A549 (cell line): ENCODE data around the gene XRCC3. TPM values are rescaled to one million over a fixed set of nuclear protein-coding genes. Genes with fewer than 3 reads are reported as not detected.

Experiments used
- ATAC-seq, 2 experiments: fragments of 200-7000 bp in 1 of 2; fragments of >200 bp in 1 of 2; cut with Nextera tagmentation in 1 of 2; cut with Tn5 transposase in 1 of 2; 3 replicates each; pipeline versions ENCODE4 v1.8.0 to v1.9.1; 2018 to 2020; ENCODE audit warnings: mild to moderate bottlenecking in 1 of 2, moderate library complexity in 1 of 2
- CTCF ChIA-PET: fragments of 300-600 bp; sonication (Branson Sonifier 250); formaldehyde crosslinking; extraction: SDS; loops from one replicate; lab custom pipeline; 2021; ENCODE audit warnings: antibody characterized with exemption, inconsistent platforms; lab: Yijun Ruan, JAX
- POLR2A ChIA-PET: fragments of 350-600 bp; formaldehyde crosslinking; extraction: SDS; loops from one replicate; lab custom pipeline; 2021; ENCODE audit warnings: antibody characterized with exemption, inconsistent platforms; lab: Yijun Ruan, JAX
- DNase-seq, 2 experiments: peaks; one replicate each; pipeline versions ENCODE4 v3.0.0 to v3.0.0-alpha.2; 2011 to 2016; ENCODE audit warnings: low read depth in 1 of 2, low spot score in 1 of 2
- FAIRE-seq: peaks from 2 replicates; lab custom pipeline; 2011; peaks lifted over from hg19 to GRCh38; lab: Jason Lieb, UNC
- H3K27ac ChIP-seq, 2 experiments: fragments of >200 bp; sonication (Bioruptor Twin); formaldehyde crosslinking; 3 replicates each; pipeline ENCODE4 v1.5.1; 2016 to 2017
- H3K4me1 ChIP-seq: fragments of >200 bp; sonication (Bioruptor Twin); formaldehyde crosslinking; 3 replicates; pipeline ENCODE4 v1.6.1; 2016
- H3K4me2 ChIP-seq: fragments of >200 bp; sonication (Bioruptor Twin); formaldehyde crosslinking; 3 replicates; pipeline ENCODE4 v1.6.1; 2016
- H3K4me3 ChIP-seq: fragments of >200 bp; sonication (Bioruptor Twin); formaldehyde crosslinking; 3 replicates; pipeline ENCODE4 v1.5.1; 2016
- H3K9me3 ChIP-seq: fragments of >200 bp; sonication (Bioruptor Twin); formaldehyde crosslinking; 3 replicates; pipeline ENCODE4 v1.6.1; 2016
- ATOH8 ChIP-seq: fragments of 250-450 bp; sonication (Bioruptor Pico); IDR thresholded peaks from 2 replicates; pipeline ENCODE4 v1.5.0; 2020; ENCODE audit warnings: low read depth, mild to moderate bottlenecking, moderate library complexity
- BCL3 ChIP-seq: fragments of >200 bp; sonication (Bioruptor Twin); formaldehyde crosslinking; IDR thresholded peaks from 3 replicates; pipeline ENCODE4 v1.6.1; 2016
- CBX8 ChIP-seq: fragments of 200-600 bp; sonication (generic); IDR thresholded peaks from 2 replicates; pipeline ENCODE4 v1.6.1; 2016
- CEBPB ChIP-seq, 2 experiments: fragments of >200 bp in 1 of 2; sonication (Bioruptor Twin) in 1 of 2; formaldehyde crosslinking in 1 of 2; IDR thresholded peaks; 2 replicates each; pipeline ENCODE4 v1.6.1; 2012 to 2016
- EHF ChIP-seq: fragments of 250-450 bp; sonication (Bioruptor Pico); IDR thresholded peaks from 2 replicates; pipeline ENCODE4 v1.5.0; 2020; ENCODE audit warnings: mild to moderate bottlenecking
- EHMT2 ChIP-seq: fragments of 200-600 bp; sonication (generic); IDR thresholded peaks from 2 replicates; pipeline ENCODE4 v1.6.1; 2016; ENCODE audit warnings: antibody characterized with exemption, low read depth, mild to moderate bottlenecking, moderate library complexity
- EP300 ChIP-seq, 2 experiments: fragments of >200 bp; sonication (Bioruptor Twin); formaldehyde crosslinking; IDR thresholded peaks; 2 replicates in 1 of 2; 3 replicates in 1 of 2; pipeline ENCODE4 v1.6.1; 2016 to 2017
- FOXS1 ChIP-seq: fragments of 250-450 bp; sonication (Bioruptor Pico); IDR thresholded peaks from 2 replicates; pipeline ENCODE4 v1.5.0; 2020; ENCODE audit warnings: mild to moderate bottlenecking, moderate library complexity
- HDAC2 ChIP-seq: fragments of 200-600 bp; sonication (generic); IDR thresholded peaks from 2 replicates; pipeline ENCODE4 v1.6.1; 2016
- HMGXB4 ChIP-seq: fragments of 250-450 bp; sonication (Bioruptor Pico); IDR thresholded peaks from 2 replicates; pipeline ENCODE4 v1.5.0; 2021; ENCODE audit warnings: mild to moderate bottlenecking, moderate library complexity, borderline replicate concordance
- HOXB13 ChIP-seq: fragments of 250-450 bp; sonication (Bioruptor Pico); IDR thresholded peaks from 2 replicates; pipeline ENCODE4 v1.5.0; 2020; ENCODE audit warnings: low read depth, mild to moderate bottlenecking, moderate library complexity
- JUN ChIP-seq, 2 experiments: fragments of >200 bp; sonication (Bioruptor Twin); formaldehyde crosslinking; IDR thresholded peaks; 2 replicates in 1 of 2; 3 replicates in 1 of 2; pipeline ENCODE4 v1.6.1; 2016 to 2017
- MAFK ChIP-seq: fragments of 450-650 bp; IDR thresholded peaks from 2 replicates; pipeline ENCODE4 v1.6.1; 2014; ENCODE audit not compliant: partially characterized antibody
- NFE2L2 ChIP-seq: fragments of 150-350 bp; conservative IDR thresholded peaks from 2 replicates; pipeline ENCODE4 v1.6.1; 2014; ENCODE audit warnings: low read length
- POLR2A ChIP-seq: IDR thresholded peaks from 2 replicates; pipeline ENCODE4 v1.6.1; 2012; ENCODE audit warnings: mild to moderate bottlenecking, low read length
- RAD21 ChIP-seq, 2 experiments: fragments of >200 bp in 1 of 2; sonication (Bioruptor Twin) in 1 of 2; formaldehyde crosslinking in 1 of 2; IDR thresholded peaks in 1 of 2; conservative IDR thresholded peaks in 1 of 2; 2 replicates in 1 of 2; 3 replicates in 1 of 2; pipeline ENCODE4 v1.6.1; 2012 to 2018; ENCODE audit warnings: inconsistent platforms in 1 of 2
- RARB ChIP-seq: fragments of 250-450 bp; sonication (Bioruptor Pico); IDR thresholded peaks from 2 replicates; pipeline ENCODE4 v1.8.0; 2021; ENCODE audit warnings: mild to moderate bottlenecking, moderate library complexity
- RFX5 ChIP-seq: fragments of 450-650 bp; IDR thresholded peaks from 2 replicates; pipeline ENCODE4 v1.7.1; 2014; ENCODE audit warnings: antibody characterized with exemption, mild to moderate bottlenecking, moderate library complexity
- RNF2 ChIP-seq: fragments of 200-600 bp; sonication (generic); IDR thresholded peaks from 2 replicates; pipeline ENCODE4 v1.6.1; 2016; ENCODE audit warnings: low read depth, mild to moderate bottlenecking, antibody characterized with exemption, moderate library complexity, borderline replicate concordance
- WGBS: methylation state at CpG from one replicate; pipeline ENCODE4 v1.1.6; 2017; ENCODE audit errors: missing lambda C conversion rate; 5-methylcytosine and 5-hydroxymethylcytosine counted together
- polyA plus RNA-seq, 4 experiments: library from polyadenylated mRNA; depleted of rRNA in 3 of 4; stranded (reverse); fragments of >200 nt; fragmentation: RNase III in 1 of 4; extraction: RNeasy Plus Mini Kit Qiagen cat#74134 plus additional on column Dnase treatment in 1 of 4; gene quantifications; 2 replicates in 3 of 4; 3 replicates in 1 of 4; pipeline ENCODE4 v1.2.3, GENCODE V29; 2011 to 2017
- TF ChIP-seq, protein P1 (sequence below): fragments of >200 bp; sonication (Bioruptor Twin); formaldehyde crosslinking; IDR thresholded peaks from 2 replicates; pipeline ENCODE4 v1.6.1; 2016
- TF ChIP-seq, protein P2 (sequence below): fragments of 200-600 bp; sonication (generic); IDR thresholded peaks from 2 replicates; pipeline ENCODE4 v1.6.1; 2016; ENCODE audit warnings: antibody characterized with exemption, mild to moderate bottlenecking, moderate library complexity
- TF ChIP-seq, protein P3 (sequence below): fragments of 150-350 bp; IDR thresholded peaks from 2 replicates; pipeline ENCODE4 v1.6.1; 2014; ENCODE audit warnings: low read depth, mild to moderate bottlenecking, low read length

XRCC3 gene
- polyA plus RNA-seq, 2 of the 4 experiments (the other 2 are of a cell fraction): 23.0 to 28.1 TPM

- TF ChIP-seq RARB (CRISPR knock-in tag) (no peak), EP300 (IDR thresholded peaks at IDR 0.05) (no peak), HDAC2 (no peak), CBX8 (no peak)
- TF ChIP-seq, protein P1, sequence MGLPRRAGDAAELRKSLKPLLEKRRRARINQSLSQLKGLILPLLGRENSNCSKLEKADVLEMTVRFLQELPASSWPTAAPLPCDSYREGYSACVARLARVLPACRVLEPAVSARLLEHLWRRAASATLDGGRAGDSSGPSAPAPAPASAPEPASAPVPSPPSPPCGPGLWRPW: no peak
- TF ChIP-seq, protein P2, sequence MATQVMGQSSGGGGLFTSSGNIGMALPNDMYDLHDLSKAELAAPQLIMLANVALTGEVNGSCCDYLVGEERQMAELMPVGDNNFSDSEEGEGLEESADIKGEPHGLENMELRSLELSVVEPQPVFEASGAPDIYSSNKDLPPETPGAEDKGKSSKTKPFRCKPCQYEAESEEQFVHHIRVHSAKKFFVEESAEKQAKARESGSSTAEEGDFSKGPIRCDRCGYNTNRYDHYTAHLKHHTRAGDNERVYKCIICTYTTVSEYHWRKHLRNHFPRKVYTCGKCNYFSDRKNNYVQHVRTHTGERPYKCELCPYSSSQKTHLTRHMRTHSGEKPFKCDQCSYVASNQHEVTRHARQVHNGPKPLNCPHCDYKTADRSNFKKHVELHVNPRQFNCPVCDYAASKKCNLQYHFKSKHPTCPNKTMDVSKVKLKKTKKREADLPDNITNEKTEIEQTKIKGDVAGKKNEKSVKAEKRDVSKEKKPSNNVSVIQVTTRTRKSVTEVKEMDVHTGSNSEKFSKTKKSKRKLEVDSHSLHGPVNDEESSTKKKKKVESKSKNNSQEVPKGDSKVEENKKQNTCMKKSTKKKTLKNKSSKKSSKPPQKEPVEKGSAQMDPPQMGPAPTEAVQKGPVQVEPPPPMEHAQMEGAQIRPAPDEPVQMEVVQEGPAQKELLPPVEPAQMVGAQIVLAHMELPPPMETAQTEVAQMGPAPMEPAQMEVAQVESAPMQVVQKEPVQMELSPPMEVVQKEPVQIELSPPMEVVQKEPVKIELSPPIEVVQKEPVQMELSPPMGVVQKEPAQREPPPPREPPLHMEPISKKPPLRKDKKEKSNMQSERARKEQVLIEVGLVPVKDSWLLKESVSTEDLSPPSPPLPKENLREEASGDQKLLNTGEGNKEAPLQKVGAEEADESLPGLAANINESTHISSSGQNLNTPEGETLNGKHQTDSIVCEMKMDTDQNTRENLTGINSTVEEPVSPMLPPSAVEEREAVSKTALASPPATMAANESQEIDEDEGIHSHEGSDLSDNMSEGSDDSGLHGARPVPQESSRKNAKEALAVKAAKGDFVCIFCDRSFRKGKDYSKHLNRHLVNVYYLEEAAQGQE: no peak
Observed at GRCh38 chr14:103746701-103747100, 31.4 kb upstream of the XRCC3 start (continued).

DNA sequence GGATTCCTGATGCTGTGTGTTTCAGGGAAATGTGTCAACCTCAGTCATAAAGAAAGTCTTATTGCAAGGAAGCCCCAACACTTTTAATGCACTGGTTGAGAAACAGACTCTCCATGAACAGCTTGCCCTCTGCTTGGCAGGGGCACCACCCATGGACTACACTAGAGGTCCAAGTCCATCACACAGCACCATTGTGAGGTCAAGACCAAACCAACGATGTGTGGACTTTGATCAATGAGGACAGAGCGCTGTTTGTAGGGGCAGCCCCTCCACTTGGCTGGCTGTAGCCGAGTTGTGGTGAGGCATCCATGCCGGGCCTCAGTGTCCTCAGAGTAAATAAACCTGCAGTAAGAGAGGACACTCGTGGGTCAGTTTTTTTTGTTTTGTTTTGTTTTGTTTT is 30.2 kb upstream of the XRCC3 start:
- FAIRE-seq: no peak
- no peak for ATAC-seq
- H3K4me2 ChIP-seq: no peak overlapping the region
- no peak overlapping the region for H3K27ac ChIP-seq
- ChIA-PET CTCF (no interaction called here), POLR2A (no interaction called here)
- no peak overlapping the region for H3K4me3 ChIP-seq
- TF ChIP-seq ATOH8: no peak
- no peak for TF ChIP-seq HOXB13 (CRISPR knock-in tag)
- TF ChIP-seq RNF2: no peak
- TF ChIP-seq CEBPB (IDR thresholded peaks at IDR 0.05): no peak
- no peak for DNase-seq
- H3K9me3 ChIP-seq: no peaks in the 10 kb centered on the region
- WGBS: 72% methylated on average over 5 of the region's 5 CpGs
- H3K4me1 ChIP-seq: no peaks in the 10 kb centered on the region

- Histone ChIP-seq H3K4me3 (no peak overlapping the region), H3K4me2 (no peak overlapping the region), H3K4me1 (no peaks in the 10 kb centered on the region), H3K27ac (no peak overlapping the region), H3K9me3 (no peaks in the 10 kb centered on the region)
- ATAC-seq: no peak
- 81% methylated on average over 15 of the region's 15 CpGs for WGBS
- ChIA-PET CTCF (no interaction called here), POLR2A (no interaction called here)
- FAIRE-seq: no peak
- DNase-seq: no peak
- TF ChIP-seq NFE2L2 (no peak), BCL3 (no peak), CEBPB (IDR thresholded peaks at IDR 0.05) (no peak), EHMT2 (no peak), RAD21 (conservative IDR thresholded peaks at IDR 0.05 in 1 of 2, IDR thresholded peaks at IDR 0.05 in 1 of 2) (no peak), EHF (CRISPR knock-in tag) (no peak), MAFK (no peak), JUN (IDR thresholded peaks at IDR 0.05) (no peak), FOXS1 (CRISPR knock-in tag) (no peak), RFX5 (no peak), CBX8 (no peak), POLR2A (no peak), HMGXB4 (CRISPR knock-in tag) (no peak)
- TF ChIP-seq, protein P2: no peak
- TF ChIP-seq, protein P3, sequence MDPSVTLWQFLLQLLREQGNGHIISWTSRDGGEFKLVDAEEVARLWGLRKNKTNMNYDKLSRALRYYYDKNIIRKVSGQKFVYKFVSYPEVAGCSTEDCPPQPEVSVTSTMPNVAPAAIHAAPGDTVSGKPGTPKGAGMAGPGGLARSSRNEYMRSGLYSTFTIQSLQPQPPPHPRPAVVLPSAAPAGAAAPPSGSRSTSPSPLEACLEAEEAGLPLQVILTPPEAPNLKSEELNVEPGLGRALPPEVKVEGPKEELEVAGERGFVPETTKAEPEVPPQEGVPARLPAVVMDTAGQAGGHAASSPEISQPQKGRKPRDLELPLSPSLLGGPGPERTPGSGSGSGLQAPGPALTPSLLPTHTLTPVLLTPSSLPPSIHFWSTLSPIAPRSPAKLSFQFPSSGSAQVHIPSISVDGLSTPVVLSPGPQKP: no peak
Observed at GRCh38 chr14:103744621-103745395, 29.6 kb upstream of the XRCC3 start.
